ENCODE results near the gene FUT7. TPM values are rescaled to one million over a fixed set of nuclear protein-coding genes. Genes with fewer than 3 reads are reported as not detected.

The FUT7 gene
- total and polyA plus RNA-seq, 2 of the 13 experiments (the other 11 are each of a cell fraction or from before 2014, with no cell fraction given): 0.05 TPM; not detected in 1

- TF ChIP-seq KIAA2018 (CRISPR knock-in tag; IDR thresholded peaks at IDR 0.05; ENCODE audit: borderline replicate concordance) (0 out of 2 replicates have a peak, but pooled peaks have one; percentile 29), HDAC2 (CRISPR knock-in tag; IDR thresholded peaks at IDR 0.05) (0 out of 2 replicates have a peak, but pooled peaks have one; percentile 40), ZNF687 (CRISPR knock-in tag; IDR thresholded peaks at IDR 0.05) (peak; percentile 61; the same call in 1 of the 2 replicates), ZNF563 (CRISPR knock-in tag; IDR thresholded peaks at IDR 0.05) (peak; percentile 78; the same call in 1 of the 2 replicates), ZSCAN31 (CRISPR knock-in tag; IDR thresholded peaks at IDR 0.05; ENCODE audit: low read depth) (peak; percentile 37; the same call in 1 of the 2 replicates), THYN1 (CRISPR knock-in tag; IDR thresholded peaks at IDR 0.05; ENCODE audit: borderline replicate concordance, low read depth) (no peak), MXI1 (IDR thresholded peaks at IDR 0.05; ENCODE audit: borderline replicate concordance, low read depth, low read length) (0 out of 3 replicates have a peak, but pooled peaks have one; percentile 19), FOSL1 (CRISPR knock-in tag; IDR thresholded peaks at IDR 0.05; ENCODE audit: borderline replicate concordance) (no peak), ZNF232 (CRISPR knock-in tag; IDR thresholded peaks at IDR 0.05; ENCODE audit: borderline replicate concordance) (0 out of 2 replicates have a peak, but pooled peaks have one; percentile 30), ZNF350 (CRISPR knock-in tag; IDR thresholded peaks at IDR 0.05; ENCODE audit: borderline replicate concordance, low read depth) (0 out of 2 replicates have a peak, but pooled peaks have one; percentile 13), MTERF4 (CRISPR knock-in tag; IDR thresholded peaks at IDR 0.05) (no peak), ZNF709 (CRISPR knock-in tag; IDR thresholded peaks at IDR 0.05) (0 out of 2 replicates have a peak, but pooled peaks have one; percentile 32), TCF7L2 (IDR thresholded peaks at IDR 0.05; ENCODE audit: low read depth, low read length) (no peak), MED13 (CRISPR knock-in tag; IDR thresholded peaks at IDR 0.05) (no peak)
Observed at GRCh38 chr9:137028263-137029057, 3.4 kb downstream of the FUT7 start (continued).
